Measurements from ENCODE around the gene PCSK1N.

PCSK1N gene

GRCh38 chrX:48831136-48831908, 4.1 kb downstream of the PCSK1N start:
- H3K4me3 ChIP-seq (ENCODE audit: control insufficient read depth, low read depth, low read length) = no peak overlapping the region
- no peak for DNase-seq (ENCODE audit: low read depth)
- TF ChIP-seq, protein P1, sequence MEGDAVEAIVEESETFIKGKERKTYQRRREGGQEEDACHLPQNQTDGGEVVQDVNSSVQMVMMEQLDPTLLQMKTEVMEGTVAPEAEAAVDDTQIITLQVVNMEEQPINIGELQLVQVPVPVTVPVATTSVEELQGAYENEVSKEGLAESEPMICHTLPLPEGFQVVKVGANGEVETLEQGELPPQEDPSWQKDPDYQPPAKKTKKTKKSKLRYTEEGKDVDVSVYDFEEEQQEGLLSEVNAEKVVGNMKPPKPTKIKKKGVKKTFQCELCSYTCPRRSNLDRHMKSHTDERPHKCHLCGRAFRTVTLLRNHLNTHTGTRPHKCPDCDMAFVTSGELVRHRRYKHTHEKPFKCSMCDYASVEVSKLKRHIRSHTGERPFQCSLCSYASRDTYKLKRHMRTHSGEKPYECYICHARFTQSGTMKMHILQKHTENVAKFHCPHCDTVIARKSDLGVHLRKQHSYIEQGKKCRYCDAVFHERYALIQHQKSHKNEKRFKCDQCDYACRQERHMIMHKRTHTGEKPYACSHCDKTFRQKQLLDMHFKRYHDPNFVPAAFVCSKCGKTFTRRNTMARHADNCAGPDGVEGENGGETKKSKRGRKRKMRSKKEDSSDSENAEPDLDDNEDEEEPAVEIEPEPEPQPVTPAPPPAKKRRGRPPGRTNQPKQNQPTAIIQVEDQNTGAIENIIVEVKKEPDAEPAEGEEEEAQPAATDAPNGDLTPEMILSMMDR (IDR thresholded peaks at IDR 0.05; ENCODE audit: control insufficient read depth, insufficient read depth, low read depth, low read length, missing control alignments) = no peak

GRCh38 chrX:48829016-48829735, 6.2 kb downstream of the PCSK1N start:
- no peak for DNase-seq (ENCODE audit: low read depth)
- H3K4me3 ChIP-seq (ENCODE audit: control insufficient read depth, low read depth, low read length) = no peak overlapping the region
- TF ChIP-seq, protein P1 (IDR thresholded peaks at IDR 0.05; ENCODE audit: control insufficient read depth, insufficient read depth, low read depth, low read length, missing control alignments) = no peak

GRCh38 chrX:48827654-48827968, 7.8 kb downstream of the PCSK1N start:
- TF ChIP-seq, protein P1 (IDR thresholded peaks at IDR 0.05; ENCODE audit: control insufficient read depth, insufficient read depth, low read depth, low read length, missing control alignments) = no peak
- no peak overlapping the region for H3K4me3 ChIP-seq (ENCODE audit: control insufficient read depth, low read depth, low read length)
- DNase-seq (ENCODE audit: low read depth) = no peak

- no peak overlapping the region for H3K4me3 ChIP-seq (ENCODE audit: control insufficient read depth, low read depth, low read length)
- no peak for DNase-seq (ENCODE audit: low read depth)
- TF ChIP-seq, protein P1 (IDR thresholded peaks at IDR 0.05; ENCODE audit: control insufficient read depth, insufficient read depth, low read depth, low read length, missing control alignments) = no peak
Observed at GRCh38 chrX:48826876-48827653, 8.3 kb downstream of the PCSK1N start.

DNA sequence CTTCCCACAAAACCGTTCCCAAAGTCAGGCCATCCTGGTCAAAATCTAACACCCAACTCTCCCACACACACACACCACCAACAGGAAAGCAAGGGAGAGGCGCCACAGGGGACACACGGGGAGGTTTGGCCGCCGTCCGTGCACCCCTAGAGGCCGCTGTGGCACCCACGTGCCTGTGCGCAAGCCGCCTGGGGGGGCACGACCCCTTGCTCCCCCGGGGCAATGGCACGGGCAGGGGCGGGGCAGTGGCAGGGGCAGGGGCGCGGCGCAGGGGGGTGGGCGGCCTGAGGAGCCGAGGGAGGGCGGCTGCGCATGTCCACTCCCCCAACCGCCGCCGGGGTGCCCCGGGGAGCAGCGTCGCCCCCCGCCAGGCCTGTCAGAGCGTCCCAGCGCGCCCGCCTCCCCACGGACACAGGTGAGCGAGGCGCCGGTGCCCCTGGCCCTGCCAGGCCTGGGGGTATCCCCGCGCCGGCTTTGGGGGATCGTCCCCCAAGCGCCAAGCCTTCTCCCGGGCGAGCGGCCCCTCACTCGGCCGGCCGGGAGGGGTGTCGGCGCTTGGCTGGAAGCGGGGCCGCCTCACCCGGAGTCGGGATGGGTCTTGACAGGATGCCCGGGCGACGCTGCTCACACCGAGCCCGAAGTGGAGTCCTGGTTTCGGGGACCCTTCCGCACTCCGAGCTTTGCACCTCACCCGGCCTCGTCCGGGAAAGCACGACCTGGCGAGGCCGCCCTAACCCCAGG, 9.1 kb downstream of the PCSK1N start, which contains the start of gene ERAS:
TSS of gene ERAS (plus strand) at position 379 of the 741 bp plus-strand sequence. CDS start 2,611 bp downstream, outside the sequence.
- TF ChIP-seq, protein P1 (IDR thresholded peaks at IDR 0.05; ENCODE audit: control insufficient read depth, insufficient read depth, low read depth, low read length, missing control alignments) = no peak
- no peak for DNase-seq (ENCODE audit: low read depth)
- H3K4me3 ChIP-seq (ENCODE audit: control insufficient read depth, low read depth, low read length) = no peak within 1 kb of the TSS

- DNase-seq (ENCODE audit: low read depth) = no peak
- no peak overlapping the region for H3K4me3 ChIP-seq (ENCODE audit: control insufficient read depth, low read depth, low read length)
- TF ChIP-seq, protein P1 (IDR thresholded peaks at IDR 0.05; ENCODE audit: control insufficient read depth, insufficient read depth, low read depth, low read length, missing control alignments) = no peak
Observed at GRCh38 chrX:48824066-48824465, 11.3 kb downstream of the PCSK1N start.

Measured in AG09309 (cell line).